Bladder microvascular endothelial cell (primary cell): ENCODE data around the gene SNAPC1. TPM values are rescaled to one million over a fixed set of nuclear protein-coding genes. Genes with fewer than 3 reads are reported as not detected.

Source experiments
- total RNA-seq: library from RNA; depleted of rRNA; stranded (reverse); fragments of >200 nt; gene quantifications from 2 replicates; pipeline ENCODE4 v1.2.3, GENCODE V29; 2014

SNAPC1 gene
- total RNA-seq, result 7.6 and 59.1 TPM in 2 replicates

GRCh38 chr14:61761959-61762786, at the start of gene SNAPC1:
Gene SNAPC1, plus strand, starts transcription at chr14:61762420. Its CDS starts 41 bp downstream, at chr14:61762461.

GRCh38 chr14:61812347-61813095, 50.3 kb downstream of the SNAPC1 start, which contains the start of gene SYT16:
Gene SYT16, plus strand, starts transcription at chr14:61812703.

Other genes starting within 250 kb of the SNAPC1 start
- gene HIF1A, start 66.9 kb upstream of the SNAPC1 start, total RNA-seq, result 193 and 209 TPM in 2 replicates
- 0.16 and 1.1 TPM in 2 replicates for gene SYT16, start 50.3 kb downstream of the SNAPC1 start, total RNA-seq